ENCODE data around the gene PI16.

The PI16 gene

DNA sequence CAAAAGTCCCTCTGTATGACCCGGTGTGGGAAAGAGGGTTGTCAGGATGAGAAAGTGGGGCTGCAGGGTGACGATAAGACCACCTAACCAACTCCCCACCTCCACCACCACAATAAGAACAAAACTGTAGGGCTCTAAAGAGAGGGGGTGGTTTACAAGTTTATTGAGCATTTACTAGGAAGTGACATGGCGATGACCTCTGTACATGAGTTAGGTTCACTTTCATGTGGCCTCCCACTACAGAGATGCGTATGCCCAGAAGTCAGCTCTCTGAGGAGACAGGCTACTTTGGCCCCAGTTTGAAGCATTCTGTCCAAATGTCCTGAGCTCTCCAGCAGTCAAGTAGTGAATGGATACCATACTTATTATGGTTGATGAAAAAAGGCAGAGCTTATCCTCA lies 28.7 kb upstream of the PI16 start:
- Histone ChIP-seq H3K4me3 (replicated peaks; ENCODE audit: insufficient read depth, low read length) (no peak overlapping the region), H3K27me3 (ENCODE audit: insufficient read depth, poor library complexity, severe bottlenecking) (no peaks in the 10 kb centered on the region), H3K27ac (replicated peaks) (no peak overlapping the region)
- no peak for DNase-seq (ENCODE audit: low read depth in 1 of 2, low spot score in 1 of 2)
- TF ChIP-seq GABPA (IDR thresholded peaks at IDR 0.05; ENCODE audit: low read depth) (no peak), POLR2AphosphoS5 (IDR thresholded peaks at IDR 0.05; ENCODE audit: low read depth) (no peak), SPI1 (IDR thresholded peaks at IDR 0.05; ENCODE audit: borderline replicate concordance, low read depth) (no peak)
- TF ChIP-seq, protein P1, sequence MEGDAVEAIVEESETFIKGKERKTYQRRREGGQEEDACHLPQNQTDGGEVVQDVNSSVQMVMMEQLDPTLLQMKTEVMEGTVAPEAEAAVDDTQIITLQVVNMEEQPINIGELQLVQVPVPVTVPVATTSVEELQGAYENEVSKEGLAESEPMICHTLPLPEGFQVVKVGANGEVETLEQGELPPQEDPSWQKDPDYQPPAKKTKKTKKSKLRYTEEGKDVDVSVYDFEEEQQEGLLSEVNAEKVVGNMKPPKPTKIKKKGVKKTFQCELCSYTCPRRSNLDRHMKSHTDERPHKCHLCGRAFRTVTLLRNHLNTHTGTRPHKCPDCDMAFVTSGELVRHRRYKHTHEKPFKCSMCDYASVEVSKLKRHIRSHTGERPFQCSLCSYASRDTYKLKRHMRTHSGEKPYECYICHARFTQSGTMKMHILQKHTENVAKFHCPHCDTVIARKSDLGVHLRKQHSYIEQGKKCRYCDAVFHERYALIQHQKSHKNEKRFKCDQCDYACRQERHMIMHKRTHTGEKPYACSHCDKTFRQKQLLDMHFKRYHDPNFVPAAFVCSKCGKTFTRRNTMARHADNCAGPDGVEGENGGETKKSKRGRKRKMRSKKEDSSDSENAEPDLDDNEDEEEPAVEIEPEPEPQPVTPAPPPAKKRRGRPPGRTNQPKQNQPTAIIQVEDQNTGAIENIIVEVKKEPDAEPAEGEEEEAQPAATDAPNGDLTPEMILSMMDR (IDR thresholded peaks at IDR 0.05; ENCODE audit: insufficient read depth, low read length) = no peak
- TF ChIP-seq, protein P2, sequence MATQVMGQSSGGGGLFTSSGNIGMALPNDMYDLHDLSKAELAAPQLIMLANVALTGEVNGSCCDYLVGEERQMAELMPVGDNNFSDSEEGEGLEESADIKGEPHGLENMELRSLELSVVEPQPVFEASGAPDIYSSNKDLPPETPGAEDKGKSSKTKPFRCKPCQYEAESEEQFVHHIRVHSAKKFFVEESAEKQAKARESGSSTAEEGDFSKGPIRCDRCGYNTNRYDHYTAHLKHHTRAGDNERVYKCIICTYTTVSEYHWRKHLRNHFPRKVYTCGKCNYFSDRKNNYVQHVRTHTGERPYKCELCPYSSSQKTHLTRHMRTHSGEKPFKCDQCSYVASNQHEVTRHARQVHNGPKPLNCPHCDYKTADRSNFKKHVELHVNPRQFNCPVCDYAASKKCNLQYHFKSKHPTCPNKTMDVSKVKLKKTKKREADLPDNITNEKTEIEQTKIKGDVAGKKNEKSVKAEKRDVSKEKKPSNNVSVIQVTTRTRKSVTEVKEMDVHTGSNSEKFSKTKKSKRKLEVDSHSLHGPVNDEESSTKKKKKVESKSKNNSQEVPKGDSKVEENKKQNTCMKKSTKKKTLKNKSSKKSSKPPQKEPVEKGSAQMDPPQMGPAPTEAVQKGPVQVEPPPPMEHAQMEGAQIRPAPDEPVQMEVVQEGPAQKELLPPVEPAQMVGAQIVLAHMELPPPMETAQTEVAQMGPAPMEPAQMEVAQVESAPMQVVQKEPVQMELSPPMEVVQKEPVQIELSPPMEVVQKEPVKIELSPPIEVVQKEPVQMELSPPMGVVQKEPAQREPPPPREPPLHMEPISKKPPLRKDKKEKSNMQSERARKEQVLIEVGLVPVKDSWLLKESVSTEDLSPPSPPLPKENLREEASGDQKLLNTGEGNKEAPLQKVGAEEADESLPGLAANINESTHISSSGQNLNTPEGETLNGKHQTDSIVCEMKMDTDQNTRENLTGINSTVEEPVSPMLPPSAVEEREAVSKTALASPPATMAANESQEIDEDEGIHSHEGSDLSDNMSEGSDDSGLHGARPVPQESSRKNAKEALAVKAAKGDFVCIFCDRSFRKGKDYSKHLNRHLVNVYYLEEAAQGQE (IDR thresholded peaks at IDR 0.05; ENCODE audit: insufficient replicate concordance, low read depth) = no peak

GRCh38 chr6:36926708-36927513 lies 27.6 kb upstream of the PI16 start:
- DNase-seq (ENCODE audit: low read depth in 1 of 2, low spot score in 1 of 2) = no peak
- Histone ChIP-seq H3K4me3 (replicated peaks; ENCODE audit: insufficient read depth, low read length) (no peak overlapping the region), H3K27me3 (ENCODE audit: insufficient read depth, poor library complexity, severe bottlenecking) (no peaks in the 10 kb centered on the region), H3K27ac (replicated peaks) (no peak overlapping the region)
- TF ChIP-seq GABPA (IDR thresholded peaks at IDR 0.05; ENCODE audit: low read depth) (no peak), SPI1 (IDR thresholded peaks at IDR 0.05; ENCODE audit: borderline replicate concordance, low read depth) (no peak), POLR2AphosphoS5 (IDR thresholded peaks at IDR 0.05; ENCODE audit: low read depth) (no peak)
- TF ChIP-seq, protein P2 (IDR thresholded peaks at IDR 0.05; ENCODE audit: insufficient replicate concordance, low read depth) = no peak
- TF ChIP-seq, protein P1 (IDR thresholded peaks at IDR 0.05; ENCODE audit: insufficient read depth, low read length) = no peak

DNA sequence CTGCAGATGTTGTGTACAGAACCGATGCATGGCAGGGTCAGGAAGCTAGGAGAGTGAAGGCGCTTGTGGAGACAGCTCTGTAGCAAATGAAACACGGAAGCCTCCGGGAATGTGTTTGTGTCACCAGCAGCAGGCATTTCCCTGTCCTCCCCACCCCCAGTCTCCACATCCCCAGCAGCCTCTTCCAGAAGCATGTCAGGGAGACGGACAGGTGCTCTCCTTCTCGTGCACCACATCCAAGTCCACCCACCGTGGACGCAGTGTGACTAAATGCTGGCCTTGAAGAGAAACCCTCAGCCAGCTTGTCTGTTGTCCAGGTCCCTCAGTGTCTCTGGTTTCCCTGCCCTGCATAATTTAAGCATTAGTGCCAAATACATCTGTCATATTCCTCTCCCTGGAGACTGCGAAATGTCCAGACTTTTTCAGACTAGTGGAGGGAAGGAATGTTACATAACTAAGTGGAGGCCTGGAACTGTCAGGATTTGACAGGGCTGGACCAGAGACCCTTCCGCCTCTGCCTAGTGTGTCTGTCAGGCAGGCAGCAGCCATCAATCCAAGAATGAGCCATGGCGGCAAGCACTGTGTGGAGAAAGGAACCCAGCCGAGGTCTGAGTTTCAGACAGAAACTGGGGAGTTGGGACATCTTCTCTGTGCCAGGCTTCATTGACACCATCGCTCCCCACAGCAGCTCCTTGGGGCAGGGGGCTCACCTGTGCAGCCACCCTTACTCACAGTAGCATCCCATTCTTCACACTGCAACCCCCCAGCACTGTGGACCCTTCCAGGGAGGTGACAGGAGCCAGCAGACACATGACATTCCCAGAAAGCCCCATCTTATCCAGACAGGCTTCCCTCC lies 26.6 kb upstream of the PI16 start:
- no peaks in the 10 kb centered on the region for H3K27me3 ChIP-seq (ENCODE audit: insufficient read depth, poor library complexity, severe bottlenecking)
- TF ChIP-seq, protein P2 (IDR thresholded peaks at IDR 0.05; ENCODE audit: insufficient replicate concordance, low read depth) = no peak
- TF ChIP-seq GABPA (IDR thresholded peaks at IDR 0.05; ENCODE audit: low read depth) = no peak
- no peak for TF ChIP-seq POLR2AphosphoS5 (IDR thresholded peaks at IDR 0.05; ENCODE audit: low read depth)
- TF ChIP-seq, protein P1 (IDR thresholded peaks at IDR 0.05; ENCODE audit: insufficient read depth, low read length) = no peak
- no peak for TF ChIP-seq SPI1 (IDR thresholded peaks at IDR 0.05; ENCODE audit: borderline replicate concordance, low read depth)
- H3K4me3 ChIP-seq (replicated peaks; ENCODE audit: insufficient read depth, low read length) = no peak overlapping the region
- H3K27ac ChIP-seq (replicated peaks) = no peak overlapping the region
- no peak for DNase-seq (ENCODE audit: low read depth in 1 of 2, low spot score in 1 of 2)
